Activated naive CD4-positive, alpha-beta T cell treated with anti-CD3 and anti-CD28 coated beads for 36 hours (primary cell): Measurements from ENCODE around the gene CLSTN2. TPM values are rescaled to one million over a fixed set of nuclear protein-coding genes. Genes with fewer than 3 reads are reported as not detected.

Experiments
- CTCF ChIA-PET: fragments of 350-600 bp; sonication (Branson Sonifier 250); formaldehyde crosslinking; loops from one replicate; lab custom pipeline; 2021; ENCODE audit warnings: antibody characterized with exemption; lab: Charles Lee
- DNase-seq: peaks from one replicate; pipeline ENCODE4 v3.0.0-alpha.2; 2020
- H3K27ac Mint-ChIP-seq: one replicate; pipeline ENCODE4 v1.8.0; 2021; ENCODE audit warnings: mild to moderate bottlenecking, mixed read lengths
- H3K27me3 Mint-ChIP-seq: one replicate; pipeline ENCODE4 v1.8.0; 2021; ENCODE audit warnings: low read depth, mixed read lengths
- H3K36me3 Mint-ChIP-seq: one replicate; pipeline ENCODE4 v1.8.0; 2021; ENCODE audit warnings: low read depth, mixed read lengths
- H3K4me1 Mint-ChIP-seq: one replicate; pipeline ENCODE4 v1.8.0; 2021; ENCODE audit warnings: low read depth, mixed read lengths
- H3K4me3 Mint-ChIP-seq: one replicate; pipeline ENCODE4 v1.8.0; 2021; ENCODE audit warnings: mild to moderate bottlenecking, moderate library complexity, mixed read lengths
- H3K9me3 Mint-ChIP-seq: one replicate; pipeline ENCODE4 v1.8.0; 2021; ENCODE audit warnings: mixed read lengths
- intact Hi-C: fragments of 100-400 bp; cut with micrococcal nuclease; formaldehyde crosslinking; loops from one replicate; pipeline ENCODE4 v1.15.1; 2023
- total RNA-seq, 2 experiments: library from RNA; stranded (reverse); gene quantifications; one replicate each; pipeline ENCODE4 v1.2.3, GENCODE V29; 2021

CLSTN2 gene
- total RNA-seq, 2 experiments from 2014 or later, result not detected

- Mint-ChIP-seq H3K27me3 (peaks cover 4% of the 10 kb centered on the region), H3K4me1 (no peaks in the 10 kb centered on the region), H3K9me3 (peaks cover 4% of the 10 kb centered on the region), H3K27ac (no peak overlapping the region), H3K4me3 (no peak overlapping the region), H3K36me3 (no peaks in the 10 kb centered on the region)
- no peak for DNase-seq
- intact Hi-C loops, result loop anchor here (5.0 kb wide), 1 partner anchor 113 kb away; the partner anchor contains the start of gene CLSTN2
- CTCF ChIA-PET, result interaction anchor here (0.6 to 1.5 kb wide), 2 partner anchors 190 to 332 kb away, joined by 3 to 4 read pairs; no protein-coding TSS in a partner anchor
Measured at GRCh38 chr3:140050396-140050795, 115.4 kb downstream of the CLSTN2 start.

- intact Hi-C loops, result loop anchor here (5.0 kb wide), 1 partner anchor 114 kb away; the partner anchor contains the start of gene CLSTN2
- no peaks in the 10 kb centered on the region for H3K36me3 Mint-ChIP-seq
- H3K4me1 Mint-ChIP-seq, result no peaks in the 10 kb centered on the region
- H3K9me3 Mint-ChIP-seq, result no peaks in the 10 kb centered on the region
- no peak overlapping the region for H3K27ac Mint-ChIP-seq
- DNase-seq, result peak; percentile 8
- H3K4me3 Mint-ChIP-seq, result no peak overlapping the region
- peaks cover 7% of the 10 kb centered on the region for H3K27me3 Mint-ChIP-seq
- CTCF ChIA-PET, result interaction anchor here (0.6 to 1.5 kb wide), 2 partner anchors 189 to 333 kb away, joined by 3 to 4 read pairs; no protein-coding TSS in a partner anchor
Measured at GRCh38 chr3:140051019-140051957, 116.3 kb downstream of the CLSTN2 start.

DNA sequence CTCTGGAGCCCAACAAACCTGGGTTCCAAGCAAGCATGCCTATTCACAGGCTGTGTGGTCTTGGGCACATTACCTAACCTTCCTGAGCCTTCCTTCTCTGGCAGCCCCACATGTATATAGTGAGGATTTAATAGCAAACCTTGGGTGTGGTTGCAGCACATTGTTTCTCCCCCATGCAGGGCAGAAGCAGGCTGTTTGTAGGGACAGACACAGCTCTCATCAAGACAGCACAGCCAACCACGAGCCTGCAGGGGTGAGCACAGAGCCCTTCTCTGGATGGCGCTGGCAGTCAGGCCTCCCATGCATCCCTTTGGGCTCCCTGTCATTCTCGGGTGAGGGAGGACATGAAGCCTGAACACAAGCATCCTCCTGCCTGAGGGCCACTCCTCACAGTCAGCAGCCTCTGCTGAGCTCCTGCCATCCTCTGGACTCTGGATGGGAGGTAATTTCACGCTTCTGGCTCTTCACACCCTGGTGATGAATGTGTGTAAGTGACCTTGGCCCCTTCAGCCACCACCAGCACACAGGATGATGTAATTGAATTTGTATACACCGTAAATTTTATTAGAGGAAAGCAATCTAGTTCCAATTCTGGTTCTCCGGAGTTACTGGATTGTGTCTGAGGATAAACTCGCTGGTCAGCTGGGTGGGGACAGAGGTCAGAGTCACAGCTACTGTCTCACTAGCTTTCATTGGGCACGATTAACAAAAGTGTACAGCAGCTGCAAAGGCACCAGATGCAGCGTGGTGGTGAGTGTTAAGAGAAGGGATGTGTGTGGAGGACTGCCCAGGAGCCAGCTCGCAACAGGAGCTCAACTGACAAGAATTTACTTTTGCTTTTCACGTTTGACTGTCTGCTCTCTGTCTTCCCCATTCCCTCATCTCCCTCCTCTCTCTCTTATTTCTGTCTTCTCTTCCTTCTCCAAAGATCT is 118.1 kb downstream of the CLSTN2 start:
- no peaks in the 10 kb centered on the region for H3K9me3 Mint-ChIP-seq
- no peak overlapping the region for H3K4me3 Mint-ChIP-seq
- no peak overlapping the region for H3K27ac Mint-ChIP-seq
- CTCF ChIA-PET, result no interaction called here
- H3K27me3 Mint-ChIP-seq, result peaks cover 7% of the 10 kb centered on the region
- DNase-seq, result no peak
- intact Hi-C loops, result loop anchor here (5.0 kb wide), 1 partner anchor 116 kb away; the partner anchor contains the start of gene CLSTN2
- no peaks in the 10 kb centered on the region for H3K36me3 Mint-ChIP-seq
- H3K4me1 Mint-ChIP-seq, result no peaks in the 10 kb centered on the region

DNA sequence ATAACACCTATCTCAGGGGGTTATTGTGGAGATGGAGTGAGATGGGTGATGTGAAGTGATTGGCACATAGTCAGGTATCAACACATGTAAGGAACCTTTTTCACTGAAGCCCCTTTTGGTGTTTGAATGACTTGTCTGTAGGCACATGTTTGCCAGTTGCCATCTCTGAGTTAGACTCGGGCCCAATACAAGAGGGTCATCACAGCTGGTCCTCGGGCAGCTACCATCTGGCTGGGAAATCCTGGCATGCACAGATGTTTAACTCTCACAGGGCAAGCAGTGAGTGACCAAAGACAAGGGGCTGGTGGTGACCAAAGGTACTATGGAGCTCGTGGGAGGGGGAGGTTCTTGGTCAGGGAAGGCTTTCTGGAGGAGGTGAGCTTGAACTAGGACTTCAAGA is 118.8 kb downstream of the CLSTN2 start:
- intact Hi-C loops, result loop anchor here (5.0 kb wide), 1 partner anchor 116 kb away; the partner anchor contains the start of gene CLSTN2
- H3K4me1 Mint-ChIP-seq, result no peaks in the 10 kb centered on the region
- CTCF ChIA-PET, result no interaction called here
- no peak overlapping the region for H3K4me3 Mint-ChIP-seq
- no peaks in the 10 kb centered on the region for H3K36me3 Mint-ChIP-seq
- no peaks in the 10 kb centered on the region for H3K9me3 Mint-ChIP-seq
- H3K27me3 Mint-ChIP-seq, result peaks cover 6% of the 10 kb centered on the region
- DNase-seq, result no peak
- no peak overlapping the region for H3K27ac Mint-ChIP-seq

- DNase-seq, result no peak
- Mint-ChIP-seq H3K4me1 (no peaks in the 10 kb centered on the region), H3K27ac (no peak overlapping the region), H3K4me3 (no peak overlapping the region), H3K36me3 (no peaks in the 10 kb centered on the region), H3K27me3 (peaks cover 4% of the 10 kb centered on the region), H3K9me3 (no peaks in the 10 kb centered on the region)
- CTCF ChIA-PET, result no interaction called here
- intact Hi-C loops, result no loop called here
Measured at GRCh38 chr3:140055092-140055791, 120.3 kb downstream of the CLSTN2 start.

DNA sequence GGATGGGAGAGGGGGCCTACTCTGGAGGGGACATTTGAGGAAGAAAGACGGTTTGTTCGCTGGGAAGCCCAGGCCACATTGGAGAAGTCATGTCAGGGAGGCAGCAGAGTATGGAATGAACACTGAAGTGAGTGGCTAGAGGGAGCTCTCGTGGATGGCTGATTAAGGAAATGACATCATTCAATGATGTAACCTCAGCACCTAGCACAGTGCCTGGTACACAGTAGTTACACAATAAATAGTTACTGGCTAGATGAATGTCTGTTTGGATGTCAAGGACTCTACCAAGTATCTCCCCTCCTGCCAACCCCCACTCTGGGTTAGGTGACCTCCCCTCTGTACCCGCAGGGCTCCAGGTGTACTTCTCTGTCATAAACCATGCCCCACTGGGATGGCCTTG is 121.1 kb downstream of the CLSTN2 start:
- H3K4me1 Mint-ChIP-seq, result no peaks in the 10 kb centered on the region
- CTCF ChIA-PET, result no interaction called here
- H3K4me3 Mint-ChIP-seq, result no peak overlapping the region
- no peak overlapping the region for H3K27ac Mint-ChIP-seq
- no peak for DNase-seq
- intact Hi-C loops, result no loop called here
- H3K27me3 Mint-ChIP-seq, result peaks cover 3% of the 10 kb centered on the region
- H3K36me3 Mint-ChIP-seq, result no peaks in the 10 kb centered on the region
- H3K9me3 Mint-ChIP-seq, result no peaks in the 10 kb centered on the region

- no peak overlapping the region for H3K27ac Mint-ChIP-seq
- H3K4me3 Mint-ChIP-seq, result no peak overlapping the region
- DNase-seq, result no peak
- CTCF ChIA-PET, result no interaction called here
- intact Hi-C loops, result loop anchor here (10.0 kb wide), 1 partner anchor 64 kb away; no protein-coding TSS in a partner anchor
- no peaks in the 10 kb centered on the region for H3K27me3 Mint-ChIP-seq
- no peaks in the 10 kb centered on the region for H3K4me1 Mint-ChIP-seq
- H3K9me3 Mint-ChIP-seq, result no peaks in the 10 kb centered on the region
- no peaks in the 10 kb centered on the region for H3K36me3 Mint-ChIP-seq
Measured at GRCh38 chr3:140061211-140061610, 126.2 kb downstream of the CLSTN2 start.

DNA sequence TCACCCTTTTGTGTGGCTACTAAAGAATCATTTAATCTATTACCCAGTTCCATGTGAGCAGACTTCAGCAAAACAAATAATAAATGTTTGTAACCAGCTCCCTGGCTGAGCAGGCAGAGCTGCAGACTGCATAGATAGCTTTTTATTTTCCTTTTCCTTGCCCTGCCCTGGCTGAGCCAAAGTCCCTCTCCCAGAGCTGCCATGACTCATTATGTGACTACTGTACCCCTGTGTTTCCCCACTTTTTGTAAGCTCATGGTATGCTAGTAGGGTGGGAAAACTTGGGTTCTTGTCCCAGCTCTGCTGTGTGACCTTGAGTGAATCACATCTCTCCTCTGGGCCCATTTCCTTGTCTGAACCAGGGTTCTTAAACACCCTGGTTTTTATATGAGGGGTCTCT is 127.5 kb downstream of the CLSTN2 start:
- no peak overlapping the region for H3K4me3 Mint-ChIP-seq

DNA sequence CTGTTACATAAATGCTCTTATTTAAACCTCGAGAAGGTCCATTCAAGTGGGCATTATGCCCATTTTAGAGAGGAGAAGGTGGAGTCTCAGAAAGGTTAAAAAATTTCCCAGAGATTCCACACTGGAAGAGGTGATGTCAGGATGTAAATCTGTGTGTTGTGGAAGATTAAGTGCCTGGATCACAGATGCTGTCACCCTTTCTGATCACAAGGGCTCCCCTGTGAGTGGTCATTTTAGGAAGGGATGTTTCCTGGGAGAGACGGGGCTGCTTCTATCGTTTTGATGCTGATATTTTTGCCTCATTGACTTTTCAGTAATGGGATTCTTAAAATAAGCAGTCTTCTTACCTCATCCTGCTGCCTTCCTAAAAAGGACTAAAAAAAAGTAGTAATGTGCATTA is 132.5 kb downstream of the CLSTN2 start:
- H3K27me3 Mint-ChIP-seq, result peaks cover 5% of the 10 kb centered on the region
- no peak overlapping the region for H3K4me3 Mint-ChIP-seq
- peaks cover 2% of the 10 kb centered on the region for H3K9me3 Mint-ChIP-seq
- CTCF ChIA-PET, result no interaction called here
- no peaks in the 10 kb centered on the region for H3K36me3 Mint-ChIP-seq
- no peak overlapping the region for H3K27ac Mint-ChIP-seq
- no peaks in the 10 kb centered on the region for H3K4me1 Mint-ChIP-seq
- DNase-seq, result no peak
- intact Hi-C loops, result loop anchor here (10.0 kb wide), 1 partner anchor 57 kb away; no protein-coding TSS in a partner anchor

More for the DNA sequence above, 127.5 kb downstream of the CLSTN2 start:
- no peaks in the 10 kb centered on the region for H3K4me1 Mint-ChIP-seq
- intact Hi-C loops, result loop anchor here (10.0 kb wide), 1 partner anchor 62 kb away; no protein-coding TSS in a partner anchor
- no peak for DNase-seq
- CTCF ChIA-PET, result no interaction called here
- H3K9me3 Mint-ChIP-seq, result no peaks in the 10 kb centered on the region
- no peaks in the 10 kb centered on the region for H3K27me3 Mint-ChIP-seq
- H3K36me3 Mint-ChIP-seq, result no peaks in the 10 kb centered on the region
- H3K27ac Mint-ChIP-seq, result no peak overlapping the region

DNA sequence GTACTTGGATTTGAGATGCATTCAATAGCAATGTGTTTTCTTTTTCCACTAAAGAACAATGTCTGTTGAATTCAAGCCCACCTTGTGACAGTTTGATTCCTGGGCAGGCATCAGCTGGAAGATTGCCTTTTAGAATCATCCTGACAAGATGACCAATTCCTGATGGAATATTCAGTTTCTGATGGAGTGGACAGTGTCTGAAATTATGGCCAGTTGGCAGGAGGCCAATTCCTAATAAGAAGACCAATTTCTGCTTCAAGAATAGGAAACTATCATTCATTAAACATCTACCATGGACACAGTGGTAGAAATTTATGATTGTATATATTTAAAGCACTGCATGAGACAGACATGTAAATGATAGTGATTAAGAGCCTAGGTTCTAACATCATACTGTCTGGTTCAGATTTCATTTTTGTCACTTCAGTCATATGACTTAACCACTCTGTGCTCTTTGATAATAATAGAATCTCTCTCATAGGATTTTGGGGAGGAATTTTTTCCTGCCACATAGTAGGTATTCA is 133.6 kb downstream of the CLSTN2 start:
- no peak for DNase-seq
- Mint-ChIP-seq H3K36me3 (no peaks in the 10 kb centered on the region), H3K9me3 (peaks cover 2% of the 10 kb centered on the region), H3K27me3 (peaks cover 5% of the 10 kb centered on the region), H3K27ac (no peak overlapping the region), H3K4me3 (no peak overlapping the region), H3K4me1 (no peaks in the 10 kb centered on the region)
- intact Hi-C loops, result loop anchor here (10.0 kb wide), 1 partner anchor 56 kb away; no protein-coding TSS in a partner anchor
- CTCF ChIA-PET, result no interaction called here

GRCh38 chr3:140073278-140074045 is 138.5 kb downstream of the CLSTN2 start:
- Mint-ChIP-seq H3K4me1 (no peaks in the 10 kb centered on the region), H3K27me3 (peaks cover 6% of the 10 kb centered on the region), H3K36me3 (no peaks in the 10 kb centered on the region), H3K9me3 (peaks cover 2% of the 10 kb centered on the region), H3K27ac (no peak overlapping the region), H3K4me3 (no peak overlapping the region)
- CTCF ChIA-PET, result no interaction called here
- intact Hi-C loops, result no loop called here
- DNase-seq, result no peak
